Measurements from ENCODE around the gene PRSS27.

The PRSS27 gene

GRCh38 chr16:2720064-2720457, at the start of gene PRSS27:
TSS of gene PRSS27 (minus strand) at chr16:2720224. CDS start at chr16:2720160, 64 bp downstream.
- DNase-seq (ENCODE audit: low spot score), result no peak

DNA sequence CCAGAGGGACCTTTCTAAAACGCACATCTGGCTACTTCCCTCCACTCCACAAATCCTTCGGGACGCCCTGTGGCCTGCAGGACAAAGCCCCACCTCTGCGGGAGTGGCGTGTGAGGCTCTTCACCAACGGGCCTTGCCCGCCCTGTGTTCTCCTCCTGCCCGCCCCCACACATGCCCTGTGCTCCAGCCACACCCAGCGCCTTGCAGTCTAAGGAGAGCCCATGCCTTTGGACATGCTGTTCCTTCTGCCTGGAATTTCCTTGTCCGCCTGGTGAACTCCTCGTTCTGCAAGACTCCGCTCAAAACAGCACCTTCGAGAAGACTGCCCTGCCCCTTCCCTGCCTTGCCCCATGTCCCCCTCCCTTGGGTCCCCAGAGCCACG, 49.6 kb upstream of the PRSS27 start:
- no peak for DNase-seq (ENCODE audit: low spot score)

GRCh38 chr16:2769100-2769529, 49.1 kb upstream of the PRSS27 start:
- DNase-seq (ENCODE audit: low spot score), result no peak

DNA sequence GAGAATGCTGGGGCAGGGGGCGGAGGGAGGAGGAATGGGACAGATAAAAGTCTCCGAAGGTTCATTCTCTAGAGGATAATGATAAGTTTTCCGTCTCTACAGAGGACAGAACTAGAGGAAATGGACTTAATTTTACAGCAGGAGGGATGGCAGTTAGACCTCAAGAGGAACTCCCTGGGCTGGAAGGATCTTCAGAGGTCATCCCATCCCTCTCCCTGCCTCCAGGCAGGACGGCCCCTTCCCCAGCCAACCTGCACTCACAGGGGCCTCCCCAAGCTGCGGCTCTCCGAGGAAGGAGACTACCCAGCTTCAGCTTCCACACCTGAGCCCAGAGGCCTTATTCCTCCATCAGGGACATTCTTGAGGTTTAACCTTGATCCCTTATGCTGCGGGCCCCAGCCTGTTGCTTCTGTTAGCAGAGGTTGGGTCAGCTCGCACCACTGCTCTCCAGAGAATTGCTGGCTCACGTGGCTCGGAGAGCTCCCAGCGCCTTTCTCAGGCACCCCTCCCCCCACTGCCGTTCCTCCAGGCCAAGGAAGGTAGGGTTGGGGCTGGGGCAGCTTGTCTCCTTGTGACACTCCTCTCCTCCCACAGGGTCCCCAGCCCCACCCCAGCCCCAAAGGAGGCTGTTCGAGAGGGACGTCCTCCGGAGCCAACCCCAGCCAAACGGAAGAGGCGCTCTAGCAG, 48.5 kb upstream of the PRSS27 start:
- DNase-seq (ENCODE audit: low spot score), result no peak

GRCh38 chr16:2767891-2768290, 47.9 kb upstream of the PRSS27 start:
- DNase-seq (ENCODE audit: low spot score), result no peak

- DNase-seq (ENCODE audit: low spot score), result no peak
Measured at GRCh38 chr16:2767140-2767731, 47.2 kb upstream of the PRSS27 start.

GRCh38 chr16:2766430-2767139, 46.6 kb upstream of the PRSS27 start:
- DNase-seq (ENCODE audit: low spot score), result no peak

GRCh38 chr16:2765462-2766404, 45.7 kb upstream of the PRSS27 start:
- no peak for DNase-seq (ENCODE audit: low spot score)

GRCh38 chr16:2764718-2765117, 44.7 kb upstream of the PRSS27 start:
- no peak for DNase-seq (ENCODE audit: low spot score)

DNA sequence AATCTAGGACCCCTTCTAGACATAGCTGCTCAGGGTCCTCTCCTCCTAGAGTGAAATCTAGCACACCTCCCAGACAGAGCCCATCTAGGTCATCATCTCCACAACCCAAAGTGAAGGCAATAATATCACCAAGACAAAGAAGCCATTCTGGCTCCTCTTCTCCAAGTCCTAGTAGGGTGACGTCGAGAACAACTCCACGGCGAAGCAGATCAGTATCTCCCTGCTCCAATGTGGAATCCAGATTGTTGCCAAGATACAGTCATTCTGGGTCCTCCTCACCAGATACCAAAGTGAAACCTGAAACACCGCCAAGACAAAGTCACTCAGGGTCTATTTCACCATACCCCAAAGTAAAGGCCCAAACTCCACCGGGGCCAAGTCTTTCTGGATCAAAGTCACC, 43.1 kb upstream of the PRSS27 start:
- DNase-seq (ENCODE audit: low spot score), result no peak

- DNase-seq (ENCODE audit: low spot score), result no peak
Measured at GRCh38 chr16:2762711-2763110, 42.7 kb upstream of the PRSS27 start.

GRCh38 chr16:2761886-2762583, 42.0 kb upstream of the PRSS27 start:
- DNase-seq (ENCODE audit: low spot score), result no peak

DNA sequence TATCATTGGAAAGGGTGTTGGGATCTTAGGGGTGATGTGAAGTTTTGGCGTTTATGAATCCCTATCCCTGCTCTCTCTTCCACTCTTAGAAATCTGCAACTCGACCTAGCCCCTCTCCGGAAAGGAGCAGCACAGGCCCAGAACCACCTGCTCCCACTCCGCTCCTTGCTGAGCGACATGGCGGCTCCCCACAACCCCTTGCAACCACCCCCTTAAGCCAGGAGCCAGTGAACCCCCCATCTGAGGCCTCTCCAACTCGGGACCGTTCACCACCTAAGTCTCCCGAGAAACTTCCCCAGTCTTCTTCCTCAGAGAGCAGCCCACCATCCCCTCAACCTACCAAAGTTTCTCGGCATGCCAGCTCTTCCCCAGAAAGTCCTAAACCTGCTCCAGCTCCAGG, 41.4 kb upstream of the PRSS27 start:
- no peak for DNase-seq (ENCODE audit: low spot score)

DNA sequence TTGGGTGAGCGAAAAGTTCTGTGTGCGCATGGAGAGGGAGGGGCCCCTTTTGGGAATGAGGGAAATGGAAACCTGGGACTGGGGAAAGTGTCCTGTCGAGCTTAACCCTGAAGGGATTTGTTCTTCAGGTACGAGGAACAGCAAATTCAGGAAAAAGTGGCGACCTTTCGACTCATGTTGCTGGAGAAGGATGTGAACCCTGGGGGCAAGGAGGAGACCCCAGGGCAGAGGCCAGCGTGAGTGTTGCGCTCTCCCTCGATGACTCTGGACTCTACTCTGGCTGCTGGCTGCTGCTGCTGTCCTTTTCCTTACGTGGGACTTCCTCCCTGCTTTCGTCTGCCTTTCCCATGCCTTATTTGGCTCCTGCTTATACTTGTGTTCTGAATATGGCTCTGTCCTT, 37.3 kb upstream of the PRSS27 start:
- DNase-seq (ENCODE audit: low spot score), result no peak

DNA sequence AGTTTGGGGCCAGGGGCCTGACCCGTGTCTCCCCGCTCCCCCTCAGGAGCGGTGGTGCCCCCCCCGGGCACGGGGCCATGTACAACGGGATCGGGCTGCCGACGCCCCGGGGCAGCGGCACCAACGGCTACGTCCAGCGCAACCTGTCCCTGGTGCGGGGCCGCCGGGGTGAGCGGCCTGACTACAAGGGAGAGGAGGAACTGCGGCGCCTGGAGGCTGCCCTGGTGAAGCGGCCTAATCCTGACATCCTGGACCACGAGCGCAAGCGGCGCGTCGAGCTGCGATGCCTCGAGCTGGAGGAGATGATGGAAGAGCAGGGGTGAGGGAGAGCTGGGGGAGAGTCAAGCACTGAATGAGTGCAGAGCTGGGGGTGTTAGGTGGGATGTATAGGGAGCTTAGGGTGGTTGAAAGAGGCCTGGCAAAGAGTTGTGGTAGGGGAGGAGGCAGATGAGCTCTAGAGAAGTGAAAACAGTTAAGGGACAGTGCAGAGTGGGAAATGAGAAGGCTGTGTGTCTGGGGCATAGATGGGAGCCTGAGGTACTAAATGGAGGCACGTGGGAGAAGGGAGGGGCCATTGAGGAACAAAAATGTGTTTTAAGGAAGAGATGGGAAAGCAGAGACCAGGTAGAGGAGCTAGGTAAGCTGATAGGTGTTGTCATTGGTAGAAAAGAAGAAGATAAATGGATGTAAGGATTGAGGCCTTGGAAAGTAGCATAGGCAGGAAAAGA, 36.4 kb upstream of the PRSS27 start:
- no peak for DNase-seq (ENCODE audit: low spot score)

DNA sequence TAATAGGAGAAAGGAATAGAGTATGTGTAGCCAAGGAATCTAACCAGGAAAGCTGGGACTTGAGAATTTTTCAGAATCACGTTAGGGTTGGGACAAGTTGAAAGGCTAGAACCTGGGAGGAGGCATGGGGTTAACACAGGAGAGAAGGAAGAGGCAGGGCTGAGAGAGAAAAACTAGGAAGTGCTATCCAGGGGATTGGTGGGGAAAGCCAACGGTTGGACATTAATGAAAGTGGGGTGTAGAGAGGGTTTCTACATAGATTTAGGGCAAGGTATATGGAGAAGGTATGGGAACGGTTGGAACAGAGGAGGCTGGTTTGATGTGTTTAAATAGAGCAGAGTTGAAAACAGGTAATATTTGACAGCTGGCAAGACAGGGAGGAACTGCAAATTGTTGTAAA, 35.1 kb upstream of the PRSS27 start:
- DNase-seq (ENCODE audit: low spot score), result no peak

DNA sequence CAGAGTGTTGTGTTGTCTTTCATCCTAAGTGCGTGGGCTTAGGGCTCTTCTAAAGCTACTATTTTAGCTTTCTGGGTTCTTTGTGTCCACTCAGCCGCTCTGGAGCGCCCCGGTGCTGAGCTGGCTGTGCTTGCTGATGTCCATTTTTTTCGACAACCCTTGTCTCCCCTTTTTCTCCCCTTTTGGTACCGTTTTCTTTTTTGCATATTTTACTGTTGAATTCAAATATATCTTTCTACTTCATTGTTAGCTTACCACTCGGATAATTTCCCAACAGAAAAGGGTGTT, 33.7 kb upstream of the PRSS27 start:
- no peak for DNase-seq (ENCODE audit: low spot score)

- DNase-seq (ENCODE audit: low spot score), result peak; percentile 84
Measured at GRCh38 chr16:2752850-2753732, 33.1 kb upstream of the PRSS27 start.

DNA sequence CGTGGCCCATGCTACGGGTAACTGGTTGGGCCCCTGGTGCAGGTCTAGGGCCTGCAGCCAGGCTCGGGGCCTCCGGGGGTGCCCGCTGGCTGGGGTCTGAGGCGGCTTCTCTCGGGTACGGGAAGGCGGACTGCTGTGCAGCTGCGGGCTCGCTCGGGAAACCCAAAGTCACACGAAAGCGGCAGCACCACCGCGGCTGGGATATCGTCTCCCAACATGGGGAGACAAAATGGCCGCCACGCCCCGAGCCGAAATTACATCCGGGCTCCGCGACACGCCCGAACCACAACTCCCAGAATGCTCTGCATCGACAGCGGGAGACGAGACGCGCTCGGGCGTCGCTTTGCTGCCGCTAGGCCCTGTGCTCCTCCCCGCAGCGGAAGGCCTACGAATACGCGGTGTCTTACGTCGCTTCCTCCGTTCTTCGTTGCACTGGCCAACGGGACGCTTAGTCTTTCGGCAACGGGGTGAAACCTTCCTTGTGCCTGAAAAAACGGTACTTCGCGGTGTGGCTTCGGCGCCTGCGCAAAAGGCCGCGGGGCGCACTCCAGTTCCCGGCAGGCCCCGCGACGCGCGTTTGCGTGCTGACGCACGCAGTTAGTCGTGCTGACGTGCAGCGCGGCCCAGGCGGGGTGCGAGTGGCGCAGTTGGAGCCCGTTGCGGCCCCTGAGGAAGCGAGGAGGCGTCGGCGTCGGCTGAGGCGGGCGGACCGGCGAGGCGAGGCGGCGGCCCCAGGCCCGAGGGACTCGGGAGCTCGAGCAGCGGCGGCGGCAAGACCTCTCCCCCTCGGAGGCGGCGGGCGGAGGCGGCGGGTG, 32.2 kb upstream of the PRSS27 start, which contains the start of gene SRRM2:
Gene SRRM2, plus strand, starts transcription at position 604 of the 815 bp plus-strand sequence. CDS start 3,727 bp downstream, outside the sequence.
- DNase-seq (ENCODE audit: low spot score), result peak; percentile 95

Data from LoVo (cell line).